K562 (cell line): ENCODE results near the gene CELF4. TPM values are rescaled to one million over a fixed set of nuclear protein-coding genes. Genes with fewer than 3 reads are reported as not detected.
A peak's percentile ranks its signal among the peaks of the same experiment; 100 is the strongest.

Experiments used
- ATAC-seq: fragments of 200-7000 bp; cut with Tn5 transposase; 3 replicates; pipeline ENCODE4 v1.9.1; 2020; ENCODE audit warnings: moderate library complexity
- BruUV-seq: library from RNA; stranded (reverse); fragments of 400-500 nt; replicated peaks from 2 replicates; lab custom pipeline; 2021; lab: Mats Ljungman, UMichigan
- CTCF ChIA-PET: fragments of 300-600 bp; formaldehyde crosslinking; extraction: SDS; loops from one replicate; lab custom pipeline; 2021; ENCODE audit warnings: low intra/inter-chr PET ratio; lab: Yijun Ruan, JAX
- POLR2A ChIA-PET: fragments of 300-600, 350-650 bp; sonication (Branson Sonifier 250); formaldehyde crosslinking; extraction: SDS; loops from one replicate; lab custom pipeline; 2021; ENCODE audit warnings: antibody characterized with exemption, inconsistent platforms; lab: Yijun Ruan, JAX
- DNase-seq, 4 experiments: peaks; one replicate each; pipeline versions ENCODE4 v3.0.0 to v3.0.0-alpha.2; 2011 to 2018; ENCODE audit warnings: low spot score in 3 of 4, mixed read lengths in 3 of 4; ENCODE audit errors: extremely low read depth in 1 of 4
- FAIRE-seq: peaks from 2 replicates; lab custom pipeline; 2011; peaks lifted over from hg19 to GRCh38; lab: Jason Lieb, UNC
- H2AFZ ChIP-seq: 2 replicates; pipeline ENCODE4 v1.6.0; 2011; ENCODE audit warnings: low read depth, low read length, control low read depth, inconsistent platforms
- H3K27ac ChIP-seq: fragments of 200-600 bp; 3 replicates; pipeline ENCODE4 v1.8.0; 2011; ENCODE audit warnings: low read depth, mild to moderate bottlenecking, control low read depth, inconsistent platforms, low read length, moderate library complexity, mixed read lengths; ENCODE audit errors: extremely low read depth
- H3K27me3 ChIP-seq, 2 experiments: fragments of 300-600 bp in 1 of 2; 2 replicates in 1 of 2; 3 replicates in 1 of 2; pipeline versions ENCODE4 v1.6.0 to v1.8.0; 2011; ENCODE audit warnings: inconsistent platforms in 2 of 2, low read length in 2 of 2, mild to moderate bottlenecking in 1 of 2, mixed read lengths in 1 of 2, moderate library complexity in 1 of 2; ENCODE audit not compliant: control insufficient read depth in 2 of 2, insufficient read depth in 2 of 2
- H3K36me3 ChIP-seq: fragments of 300-600 bp; 3 replicates; pipeline ENCODE4 v1.8.0; 2011; ENCODE audit warnings: mild to moderate bottlenecking, low read length, inconsistent platforms; ENCODE audit not compliant: control insufficient read depth, insufficient read depth
- H3K4me1 ChIP-seq, 2 experiments: fragments of 200-600 bp in 1 of 2; replicated peaks in 1 of 2; 2 replicates in 1 of 2; 3 replicates in 1 of 2; pipeline versions ENCODE4 v1.5.1 to v1.8.0; 2011; ENCODE audit warnings: inconsistent platforms in 2 of 2, low read length in 2 of 2, mild to moderate bottlenecking in 1 of 2, mixed read lengths in 1 of 2, moderate library complexity in 1 of 2; ENCODE audit not compliant: control insufficient read depth in 2 of 2, insufficient read depth in 2 of 2
- H3K4me2 ChIP-seq: 2 replicates; pipeline ENCODE4 v1.6.1; 2011; ENCODE audit warnings: low read length, control low read depth, inconsistent platforms, mixed read lengths; ENCODE audit not compliant: insufficient read depth
- H3K4me3 ChIP-seq: fragments of 200-600 bp; sonication (generic), shearing (Covaris generic); 2 replicates; pipeline ENCODE4 v1.5.1; 2016; ENCODE audit warnings: control low read depth, inconsistent platforms
- H3K79me2 ChIP-seq: fragments of 200-600 bp; 3 replicates; pipeline ENCODE4 v1.8.0; 2011; ENCODE audit warnings: low read length, inconsistent platforms; ENCODE audit not compliant: control insufficient read depth, insufficient read depth
- H3K9ac ChIP-seq, 2 experiments: 2 replicates each; pipeline versions ENCODE4 v1.6.0 to v1.6.1; 2011; ENCODE audit warnings: low read depth in 2 of 2, low read length in 2 of 2, control low read depth in 1 of 2, inconsistent platforms in 1 of 2, mild to moderate bottlenecking in 1 of 2, mixed read lengths in 1 of 2; ENCODE audit not compliant: insufficient read depth in 1 of 2
- H3K9me1 ChIP-seq: one replicate; pipeline ENCODE4 v1.6.0; 2011; ENCODE audit warnings: inconsistent platforms, mild to moderate bottlenecking, low read length, moderate library complexity; ENCODE audit not compliant: control insufficient read depth, insufficient read depth
- H3K9me3 ChIP-seq: replicated peaks from 2 replicates; pipeline ENCODE4 v1.5.1; 2011; ENCODE audit warnings: low read depth, low read length, inconsistent platforms; ENCODE audit not compliant: control insufficient read depth, insufficient read depth
- H4K20me1 ChIP-seq: replicated peaks from 2 replicates; pipeline ENCODE4 v1.6.1; 2011; ENCODE audit warnings: low read length, inconsistent platforms, mixed read lengths; ENCODE audit not compliant: control insufficient read depth, insufficient read depth
- CHCHD3 ChIP-seq: fragments of 250-450 bp; sonication (Bioruptor Pico); IDR thresholded peaks from 2 replicates; pipeline ENCODE4 v2.1.2; 2022; ENCODE audit warnings: mild to moderate bottlenecking
- CREM ChIP-seq: IDR thresholded peaks from 2 replicates; pipeline ENCODE4 v1.6.1; 2014; ENCODE audit warnings: antibody characterized with exemption, low read depth
- CTCF ChIP-seq, 3 experiments: IDR thresholded peaks in 2 of 3; conservative IDR thresholded peaks in 1 of 3; 2 replicates each; pipeline ENCODE4 v1.5.1; 2011 to 2012; ENCODE audit warnings: low read length in 3 of 3, mild to moderate bottlenecking in 3 of 3, control low read depth in 2 of 3, improper control_type of control experiment in 1 of 3, inconsistent platforms in 1 of 3, low read depth in 1 of 3, mixed read lengths in 1 of 3, moderate library complexity in 1 of 3; ENCODE audit not compliant: insufficient read depth in 2 of 3
- KAT8 ChIP-seq: fragments of 450-650 bp; IDR thresholded peaks from 2 replicates; pipeline ENCODE4 v1.6.1; 2016; ENCODE audit warnings: low read depth, mild to moderate bottlenecking
- LARP7 ChIP-seq: fragments of 450-650 bp; IDR thresholded peaks from 2 replicates; pipeline ENCODE4 v1.6.1; 2016
- NFXL1 ChIP-seq: fragments of 450-650 bp; formaldehyde crosslinking; IDR thresholded peaks from 2 replicates; pipeline ENCODE4 v1.4.0; 2021; ENCODE audit warnings: mild to moderate bottlenecking
- RAD21 ChIP-seq, 2 experiments: fragments of 250-450 bp in 1 of 2; fragments of 450-650 bp in 1 of 2; sonication (Bioruptor Pico) in 1 of 2; formaldehyde crosslinking in 1 of 2; IDR thresholded peaks in 1 of 2; conservative IDR thresholded peaks in 1 of 2; 2 replicates each; pipeline versions ENCODE4 v1.4.0 to v1.8.0; 2020 to 2022; ENCODE audit warnings: mild to moderate bottlenecking in 2 of 2, moderate library complexity in 1 of 2
- RCOR1 ChIP-seq, 2 experiments: IDR thresholded peaks; 2 replicates each; pipeline ENCODE4 v1.6.1; 2012; ENCODE audit warnings: low read depth in 2 of 2, low read length in 2 of 2, borderline replicate concordance in 1 of 2, improper control_type of control experiment in 1 of 2
- SMC3 ChIP-seq: conservative IDR thresholded peaks from 2 replicates; pipeline ENCODE4 v1.6.1; 2011; ENCODE audit warnings: low read depth, low read length, improper control_type of control experiment; ENCODE audit not compliant: insufficient read depth
- TEAD2 ChIP-seq: fragments of 450-650 bp; IDR thresholded peaks from 2 replicates; pipeline ENCODE4 v1.6.1; 2016; ENCODE audit warnings: missing genetic modification characterization, control low read depth, missing compliant biosample characterization
- ZNF174 ChIP-seq: fragments of 250-450 bp; sonication (Bioruptor Pico); IDR thresholded peaks from 2 replicates; pipeline ENCODE4 v1.4.0; 2020; ENCODE audit warnings: mild to moderate bottlenecking
- WGBS: fragments of 100-300 bp; shearing (Covaris generic); methylation state at CpG from one replicate; pipeline ENCODE4 v1.1.6; 2016; ENCODE audit warnings: low coverage, mixed read lengths; ENCODE audit not compliant: insufficient coverage; ENCODE audit errors: missing lambda C conversion rate; 5-methylcytosine and 5-hydroxymethylcytosine counted together
- in situ Hi-C: fragments of 300-500 bp; cut with MboI; formaldehyde crosslinking; loops from 4 replicates; pipeline ENCODE4 v1.15.0; 2018; ENCODE audit warnings: inconsistent platforms, mixed read lengths
- intact Hi-C: fragments of 100-400 bp; cut with micrococcal nuclease; formaldehyde crosslinking; loops from 2 replicates; pipeline ENCODE4 v1.14.2; 2022
- polyA plus RNA-seq, 8 experiments: library from polyadenylated mRNA; depleted of rRNA in 4 of 8; stranded (reverse) in 5 of 8; unstranded in 3 of 8; fragments of >200 nt; fragmentation: Nextera tagmentation in 2 of 8; fragmentation: Illumina TruSeq in 1 of 8; extraction: Ambion mirVana in 2 of 8; extraction: Trizol in 1 of 8; gene quantifications; 2 replicates each; pipeline versions ENCODE4 v1.2.1 to v1.2.3, GENCODE V29; 2011 to 2014; ENCODE audit warnings: inconsistent platforms in 1 of 8, missing spikeins in 1 of 8
- total RNA-seq, 7 experiments: library from RNA; depleted of rRNA in 6 of 7; stranded (reverse); fragments of >200 nt in 6 of 7; fragmentation: Illumina TruSeq in 2 of 7; extraction: Trizol in 2 of 7; gene quantifications; 2 replicates each; pipeline versions ENCODE4 v1.2.1 to v1.2.3, GENCODE V29; 2011 to 2021; ENCODE audit warnings: low replicate concordance in 1 of 7
- TF ChIP-seq, protein P1 (sequence below): fragments of 250-450 bp; sonication (Bioruptor Pico); IDR thresholded peaks from 2 replicates; pipeline ENCODE4 v1.8.0; 2021; ENCODE audit warnings: moderate library complexity, mild to moderate bottlenecking, inconsistent platforms
- TF ChIP-seq, protein P2 (sequence below): sonication (generic); formaldehyde crosslinking; IDR thresholded peaks from 2 replicates; pipeline ENCODE4 v1.8.0; 2022; ENCODE audit warnings: mild to moderate bottlenecking, missing genetic modification reagents

Gene CELF4
- total and polyA plus RNA-seq, 9 of the 15 experiments (the other 6 are each of a cell fraction or from before 2014, with no cell fraction given) = 0.04 to 0.24 (median 0.07) TPM; not detected in 3

- TF ChIP-seq TEAD2 (tag) (no peak), LARP7 (no peak)
- TF ChIP-seq, protein P1, sequence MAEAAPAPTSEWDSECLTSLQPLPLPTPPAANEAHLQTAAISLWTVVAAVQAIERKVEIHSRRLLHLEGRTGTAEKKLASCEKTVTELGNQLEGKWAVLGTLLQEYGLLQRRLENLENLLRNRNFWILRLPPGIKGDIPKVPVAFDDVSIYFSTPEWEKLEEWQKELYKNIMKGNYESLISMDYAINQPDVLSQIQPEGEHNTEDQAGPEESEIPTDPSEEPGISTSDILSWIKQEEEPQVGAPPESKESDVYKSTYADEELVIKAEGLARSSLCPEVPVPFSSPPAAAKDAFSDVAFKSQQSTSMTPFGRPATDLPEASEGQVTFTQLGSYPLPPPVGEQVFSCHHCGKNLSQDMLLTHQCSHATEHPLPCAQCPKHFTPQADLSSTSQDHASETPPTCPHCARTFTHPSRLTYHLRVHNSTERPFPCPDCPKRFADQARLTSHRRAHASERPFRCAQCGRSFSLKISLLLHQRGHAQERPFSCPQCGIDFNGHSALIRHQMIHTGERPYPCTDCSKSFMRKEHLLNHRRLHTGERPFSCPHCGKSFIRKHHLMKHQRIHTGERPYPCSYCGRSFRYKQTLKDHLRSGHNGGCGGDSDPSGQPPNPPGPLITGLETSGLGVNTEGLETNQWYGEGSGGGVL (CRISPR knock-in tag) = no peak
Observed at GRCh38 chr18:37538526-37539205, 26.9 kb downstream of the CELF4 start (continued).

- H3K27ac ChIP-seq = no peak overlapping the region
- 0% methylated on average over 21 of the region's 23 CpGs for WGBS
- BruUV-seq = no TSS peak
- intact Hi-C loops = loop anchor here (1.0 to 10.0 kb wide), 4 partner anchors 94 to 595 kb away; no protein-coding TSS in a partner anchor
- no peak overlapping the region for H3K9ac ChIP-seq
- no peaks in the 10 kb centered on the region for H3K79me2 ChIP-seq
- H4K20me1 ChIP-seq = no peaks in the 10 kb centered on the region; the same call in 1 of the 2 replicates
- no peaks in the 10 kb centered on the region for H3K9me3 ChIP-seq
- no peaks in the 10 kb centered on the region for H3K9me1 ChIP-seq
- H3K4me3 ChIP-seq = no peak overlapping the region
- peaks cover 0 to 19% of the 10 kb centered on the region in 2 experiments; a peak in 2 of 5 replicates for H3K27me3 ChIP-seq
- ChIA-PET CTCF (interaction anchor here (0.7 to 1.3 kb wide), 5 partner anchors 92 to 596 kb away, joined by 3 to 6 read pairs (median 4); no protein-coding TSS in a partner anchor), POLR2A (no interaction called here)
- DNase-seq = peak; percentile 76 to 87 (median 84)
- in situ Hi-C loops = loop anchor here (10.0 kb wide), 1 partner anchor 153 kb away; no protein-coding TSS in a partner anchor
- H3K36me3 ChIP-seq = no peaks in the 10 kb centered on the region
- peaks cover 0 to 5% of the 10 kb centered on the region in 2 experiments; a peak in 1 of 5 replicates for H3K4me1 ChIP-seq
- peak; percentile 59 for FAIRE-seq
- ATAC-seq = peak; percentile 96
- no peak overlapping the region for H3K4me2 ChIP-seq
- H2AFZ ChIP-seq = no peak overlapping the region
- peak; percentile 72 for TF ChIP-seq SMC3
- TF ChIP-seq RCOR1 (IDR thresholded peaks at IDR 0.05; ENCODE audit: borderline replicate concordance in 1 of 2, low read depth in 2 of 2, low read length in 2 of 2) = peak in 1 of 2 experiments; percentile 20; a peak in 1 of 4 replicates
- no peak for TF ChIP-seq KAT8
- TF ChIP-seq CREM = no peak
- no peak for TF ChIP-seq CHCHD3 (CRISPR knock-in tag)
- no peak for TF ChIP-seq NFXL1 (CRISPR knock-in tag)
- TF ChIP-seq RAD21 (CRISPR knock-in tag; conservative IDR thresholded peaks at IDR 0.05 in 1 of 2, IDR thresholded peaks at IDR 0.05 in 1 of 2) = peak; percentile 49 to 70
- TF ChIP-seq, protein P2, sequence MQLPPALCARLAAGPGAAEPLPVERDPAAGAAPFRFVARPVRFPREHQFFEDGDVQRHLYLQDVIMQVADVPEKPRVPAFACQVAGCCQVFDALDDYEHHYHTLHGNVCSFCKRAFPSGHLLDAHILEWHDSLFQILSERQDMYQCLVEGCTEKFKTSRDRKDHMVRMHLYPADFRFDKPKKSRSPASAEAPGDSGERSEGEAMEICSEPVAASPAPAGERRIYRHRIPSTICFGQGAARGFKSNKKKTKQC = no peak
- TF ChIP-seq ZNF174 (CRISPR knock-in tag) = no peak
- TF ChIP-seq CTCF (IDR thresholded peaks at IDR 0.05 in 2 of 3, conservative IDR thresholded peaks at IDR 0.05 in 1 of 3; ENCODE audit: insufficient read depth in 2 of 3, low read depth in 1 of 3, low read length in 3 of 3) = peak; percentile 77 to 82 (median 82)
Observed at GRCh38 chr18:37537868-37538525, 27.6 kb downstream of the CELF4 start.
